HepG2 (cell line): ENCODE data around the gene PTGR1. TPM values are rescaled to one million over a fixed set of nuclear protein-coding genes. Genes with fewer than 3 reads are reported as not detected.

ENCODE experiments used
- EZH2 ChIP-seq: conservative IDR thresholded peaks from 2 replicates; pipeline ENCODE4 v1.6.1; 2012; ENCODE audit warnings: mild to moderate bottlenecking, low read depth, low read length, moderate library complexity
- FOXA3 ChIP-seq: IDR thresholded peaks from 2 replicates; pipeline ENCODE4 v1.6.1; 2016; ENCODE audit warnings: missing genetic modification reagents, missing compliant biosample characterization
- HNF4A ChIP-seq: sonication (generic); formaldehyde crosslinking; IDR thresholded peaks from 2 replicates; pipeline ENCODE4 v1.4.0; 2020; ENCODE audit warnings: missing genetic modification reagents
- MAFG ChIP-seq: sonication (generic); formaldehyde crosslinking; IDR thresholded peaks from 2 replicates; pipeline ENCODE4 v1.5.1; 2020; ENCODE audit warnings: mild to moderate bottlenecking, missing genetic modification reagents
- PCBP2 ChIP-seq: fragments of 200-400 bp; formaldehyde crosslinking; optimal IDR thresholded peaks from 2 replicates; pipeline ENCODE3; 2018; ENCODE audit warnings: low read length, low read depth; ENCODE audit not compliant: poor library complexity, severe bottlenecking
- PHF20 ChIP-seq: sonication (generic); formaldehyde crosslinking; IDR thresholded peaks from 2 replicates; pipeline ENCODE4 v1.5.0; 2020; ENCODE audit warnings: mild to moderate bottlenecking, missing genetic modification reagents
- PHF8 ChIP-seq: sonication (generic); formaldehyde crosslinking; IDR thresholded peaks from 2 replicates; pipeline ENCODE4 v1.5.0; 2020; ENCODE audit warnings: missing genetic modification reagents
- POLR2G ChIP-seq: fragments of 200-400 bp; formaldehyde crosslinking; IDR thresholded peaks from 2 replicates; pipeline ENCODE4 v1.6.1; 2018; ENCODE audit warnings: mild to moderate bottlenecking, low read depth, low read length, moderate library complexity
- STAG1 ChIP-seq: sonication (generic); formaldehyde crosslinking; IDR thresholded peaks from 2 replicates; pipeline ENCODE4 v1.4.0; 2020; ENCODE audit warnings: missing genetic modification reagents
- ZBED4 ChIP-seq: sonication (generic); formaldehyde crosslinking; IDR thresholded peaks from 2 replicates; pipeline ENCODE4 v1.4.0; 2020; ENCODE audit warnings: missing genetic modification reagents, borderline replicate concordance
- ZNF235 ChIP-seq: sonication (generic); formaldehyde crosslinking; IDR thresholded peaks from 2 replicates; pipeline ENCODE4 v1.8.1; 2023; ENCODE audit warnings: mild to moderate bottlenecking, missing genetic modification reagents, borderline replicate concordance
- ZNF274 ChIP-seq: sonication (generic); formaldehyde crosslinking; IDR thresholded peaks from 2 replicates; pipeline ENCODE4 v1.5.1; 2020; ENCODE audit warnings: mild to moderate bottlenecking, missing genetic modification reagents
- ZNF512B ChIP-seq: sonication (generic); formaldehyde crosslinking; IDR thresholded peaks from 2 replicates; pipeline ENCODE4 v1.5.1; 2020; ENCODE audit warnings: missing genetic modification reagents, mild to moderate bottlenecking, borderline replicate concordance
- ZNF530 ChIP-seq: sonication (generic); formaldehyde crosslinking; IDR thresholded peaks from 2 replicates; pipeline ENCODE4 v1.5.0; 2020; ENCODE audit warnings: low read depth, mild to moderate bottlenecking, missing genetic modification reagents
- ZNF687 ChIP-seq: sonication (generic); formaldehyde crosslinking; IDR thresholded peaks from 2 replicates; pipeline ENCODE4 v1.5.1; 2020; ENCODE audit warnings: mild to moderate bottlenecking, missing genetic modification reagents, moderate library complexity
- polyA plus RNA-seq, 8 experiments: library from polyadenylated mRNA; depleted of rRNA in 3 of 8; stranded (reverse) in 7 of 8; unstranded in 1 of 8; fragments of >200 nt; fragmentation: Illumina TruSeq in 4 of 8; extraction: Trizol in 4 of 8; gene quantifications; 2 replicates each; pipeline versions ENCODE4 v1.2.1 to v1.2.3, GENCODE V29; 2011 to 2016; ENCODE audit warnings: low read depth in 4 of 8, missing spikeins in 1 of 8, mixed read lengths in 1 of 8; ENCODE audit not compliant: insufficient read depth in 1 of 8
- total RNA-seq, 5 experiments: library from RNA; depleted of rRNA; stranded (reverse); fragments of >200 nt; fragmentation: Illumina TruSeq; extraction: Trizol; gene quantifications; 2 replicates each; pipeline ENCODE4 v1.2.3, GENCODE V29; 2016; ENCODE audit warnings: low read depth in 1 of 5

Gene PTGR1
- total and polyA plus RNA-seq, 2 of the 13 experiments (the other 11 are each of a cell fraction or from before 2014, with no cell fraction given) = 6.0 to 15.8 TPM

- TF ChIP-seq ZBED4 (CRISPR knock-in tag) = no peak
- TF ChIP-seq PCBP2 = no peak
- TF ChIP-seq ZNF512B = no peak
- TF ChIP-seq ZNF274 = 0 out of 2 replicates have a peak, but pooled peaks have one; percentile 34
- no peak for TF ChIP-seq MAFG (CRISPR knock-in tag)
- peak; percentile 49; the same call in 1 of the 2 replicates for TF ChIP-seq POLR2G
- TF ChIP-seq ZNF530 (CRISPR knock-in tag) = no peak
- peak; percentile 20; the same call in 1 of the 2 replicates for TF ChIP-seq HNF4A
- TF ChIP-seq PHF20 = no peak
- TF ChIP-seq EZH2 = no peak
- TF ChIP-seq ZNF687 (CRISPR knock-in tag) = peak; percentile 56
- TF ChIP-seq STAG1 (CRISPR knock-in tag) = peak; percentile 79
- TF ChIP-seq FOXA3 = no peak
- peak; percentile 50 for TF ChIP-seq PHF8 (CRISPR knock-in tag)
- no peak for TF ChIP-seq ZNF235 (CRISPR knock-in tag)
Measured at GRCh38 chr9:111597852-111598732, 1.4 kb downstream of the PTGR1 start (continued).
